SU-DHL-6 (cell line): ENCODE results near the gene STAT1.

Source experiments
- EZH2phosphoT487 ChIP-seq: fragments of 200-600 bp; sonication (generic), shearing (Covaris generic); conservative IDR thresholded peaks from 2 replicates; pipeline ENCODE4 v1.6.1; 2018; ENCODE audit warnings: mild to moderate bottlenecking, antibody characterized with exemption, low read length, moderate library complexity, mixed read lengths
- TF ChIP-seq, protein P1 (sequence below): fragments of 200-600 bp; sonication (generic); IDR thresholded peaks from one replicate; pipeline ENCODE4 v1.5.1; 2017; ENCODE audit warnings: antibody characterized with exemption, mild to moderate bottlenecking, low read length, moderate library complexity; ENCODE audit not compliant: insufficient read depth, poor library complexity, severe bottlenecking

DNA sequence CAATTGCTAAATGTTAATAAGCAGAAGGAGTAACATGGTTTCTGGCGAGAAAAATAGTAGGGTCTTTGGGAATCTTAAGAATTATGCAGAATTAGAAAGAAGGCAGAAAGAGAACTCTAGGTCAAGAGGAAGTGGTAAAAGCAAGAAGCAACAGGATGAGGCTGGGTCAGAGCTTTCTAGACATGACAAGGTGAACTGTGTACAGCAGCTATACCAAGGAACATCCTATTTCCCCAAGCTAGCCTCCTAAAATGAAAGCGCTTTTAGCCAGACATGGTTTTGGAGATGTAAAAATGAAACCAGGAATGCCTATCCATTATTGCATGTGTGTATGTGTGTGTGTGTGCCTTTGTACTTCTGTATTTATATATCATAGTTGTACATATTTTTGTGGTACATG is 42.3 kb upstream of the STAT1 start:
- TF ChIP-seq, protein P1, sequence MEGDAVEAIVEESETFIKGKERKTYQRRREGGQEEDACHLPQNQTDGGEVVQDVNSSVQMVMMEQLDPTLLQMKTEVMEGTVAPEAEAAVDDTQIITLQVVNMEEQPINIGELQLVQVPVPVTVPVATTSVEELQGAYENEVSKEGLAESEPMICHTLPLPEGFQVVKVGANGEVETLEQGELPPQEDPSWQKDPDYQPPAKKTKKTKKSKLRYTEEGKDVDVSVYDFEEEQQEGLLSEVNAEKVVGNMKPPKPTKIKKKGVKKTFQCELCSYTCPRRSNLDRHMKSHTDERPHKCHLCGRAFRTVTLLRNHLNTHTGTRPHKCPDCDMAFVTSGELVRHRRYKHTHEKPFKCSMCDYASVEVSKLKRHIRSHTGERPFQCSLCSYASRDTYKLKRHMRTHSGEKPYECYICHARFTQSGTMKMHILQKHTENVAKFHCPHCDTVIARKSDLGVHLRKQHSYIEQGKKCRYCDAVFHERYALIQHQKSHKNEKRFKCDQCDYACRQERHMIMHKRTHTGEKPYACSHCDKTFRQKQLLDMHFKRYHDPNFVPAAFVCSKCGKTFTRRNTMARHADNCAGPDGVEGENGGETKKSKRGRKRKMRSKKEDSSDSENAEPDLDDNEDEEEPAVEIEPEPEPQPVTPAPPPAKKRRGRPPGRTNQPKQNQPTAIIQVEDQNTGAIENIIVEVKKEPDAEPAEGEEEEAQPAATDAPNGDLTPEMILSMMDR, result no peak
- TF ChIP-seq EZH2phosphoT487, result no peak
